ENCODE results near the gene BEAN1.

DNA sequence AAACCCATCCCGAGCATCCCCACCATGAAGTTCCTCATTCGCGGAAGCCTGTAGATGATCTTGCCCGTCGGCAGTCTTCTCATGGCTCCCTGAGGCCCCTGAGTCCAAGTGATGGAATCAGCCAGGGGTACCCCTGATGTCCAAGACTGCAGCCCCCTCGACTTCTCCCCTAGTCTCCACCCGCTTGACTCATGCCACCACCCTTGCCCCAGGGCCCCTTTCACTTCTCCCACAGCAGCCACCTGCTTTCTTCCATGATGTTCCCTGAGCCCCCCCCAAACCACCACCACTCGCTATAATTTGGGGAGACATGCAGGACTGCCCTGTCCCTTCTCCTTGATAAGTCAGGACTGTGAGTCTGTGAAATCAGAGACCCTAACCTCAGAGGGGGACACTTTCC lies 11.4 kb downstream of the BEAN1 start:
- TF ChIP-seq, protein P1, sequence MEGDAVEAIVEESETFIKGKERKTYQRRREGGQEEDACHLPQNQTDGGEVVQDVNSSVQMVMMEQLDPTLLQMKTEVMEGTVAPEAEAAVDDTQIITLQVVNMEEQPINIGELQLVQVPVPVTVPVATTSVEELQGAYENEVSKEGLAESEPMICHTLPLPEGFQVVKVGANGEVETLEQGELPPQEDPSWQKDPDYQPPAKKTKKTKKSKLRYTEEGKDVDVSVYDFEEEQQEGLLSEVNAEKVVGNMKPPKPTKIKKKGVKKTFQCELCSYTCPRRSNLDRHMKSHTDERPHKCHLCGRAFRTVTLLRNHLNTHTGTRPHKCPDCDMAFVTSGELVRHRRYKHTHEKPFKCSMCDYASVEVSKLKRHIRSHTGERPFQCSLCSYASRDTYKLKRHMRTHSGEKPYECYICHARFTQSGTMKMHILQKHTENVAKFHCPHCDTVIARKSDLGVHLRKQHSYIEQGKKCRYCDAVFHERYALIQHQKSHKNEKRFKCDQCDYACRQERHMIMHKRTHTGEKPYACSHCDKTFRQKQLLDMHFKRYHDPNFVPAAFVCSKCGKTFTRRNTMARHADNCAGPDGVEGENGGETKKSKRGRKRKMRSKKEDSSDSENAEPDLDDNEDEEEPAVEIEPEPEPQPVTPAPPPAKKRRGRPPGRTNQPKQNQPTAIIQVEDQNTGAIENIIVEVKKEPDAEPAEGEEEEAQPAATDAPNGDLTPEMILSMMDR (IDR thresholded peaks at IDR 0.05; ENCODE audit: low read depth, low read length, poor library complexity, severe bottlenecking) = no peak
- TF ChIP-seq EZH2phosphoT487 (IDR thresholded peaks at IDR 0.05; ENCODE audit: borderline replicate concordance, low read length) = no peak

All from DOHH2 (cell line).